ENCODE measurements around the gene MRPL34. TPM values are rescaled to one million over a fixed set of nuclear protein-coding genes. Genes with fewer than 3 reads are reported as not detected.

Gene MRPL34
- total RNA-seq, 1 donor from 2014 or later, result 64.8 TPM

- Mint-ChIP-seq H3K27ac (ENCODE audit: unreplicated experiment) (no peak overlapping the region), H3K27me3 (ENCODE audit: low read depth, unreplicated experiment) (peaks cover 3% of the 10 kb centered on the region), H3K4me1 (ENCODE audit: low read depth, unreplicated experiment) (no peaks in the 10 kb centered on the region), H3K9me3 (ENCODE audit: unreplicated experiment) (no peaks in the 10 kb centered on the region), H3K36me3 (ENCODE audit: low read depth, unreplicated experiment) (peaks cover 4% of the 10 kb centered on the region), H3K4me3 (ENCODE audit: unreplicated experiment) (no peak overlapping the region)
- H3K36me3 ChIP-seq (ENCODE audit: insufficient read depth, low read length), result no peaks in the 10 kb centered on the region
- H3K4me2 ChIP-seq (ENCODE audit: low read length), result no peak overlapping the region
- no peak overlapping the region for H3K9ac ChIP-seq (ENCODE audit: low read length)
- H3K4me3 ChIP-seq (ENCODE audit: insufficient read depth, low read depth, low read length), result no peak overlapping the region
- H2AFZ ChIP-seq (ENCODE audit: low read depth, low read length), result no peak overlapping the region
- H3K4me1 ChIP-seq (ENCODE audit: insufficient read depth, low read length), result no peaks in the 10 kb centered on the region
- H3K27me3 ChIP-seq (ENCODE audit: insufficient read depth, low read length), result no peaks in the 10 kb centered on the region
- H3K79me2 ChIP-seq (ENCODE audit: insufficient read depth, low read length), result no peaks in the 10 kb centered on the region
- H4K20me1 ChIP-seq (ENCODE audit: insufficient read depth, low read length), result no peaks in the 10 kb centered on the region
- no peak overlapping the region for H3K27ac ChIP-seq (ENCODE audit: low read depth, low read length)
- DNase-seq (ENCODE audit: low read depth) (no peak), FAIRE-seq (no peak)
- H3K9me3 ChIP-seq (ENCODE audit: insufficient read depth, low read depth, low read length), result no peaks in the 10 kb centered on the region
- TF ChIP-seq CTCF (IDR thresholded peaks at IDR 0.05; ENCODE audit: insufficient read depth, low read depth, low read length) (no peak), EZH2 (IDR thresholded peaks at IDR 0.05; ENCODE audit: insufficient read depth, low read length) (no peak)
These were observed 20.1 kb upstream of the MRPL34 start for GRCh38 chr19:17285415-17286135.

- Mint-ChIP-seq H3K4me1 (ENCODE audit: low read depth, unreplicated experiment) (no peaks in the 10 kb centered on the region), H3K27ac (ENCODE audit: unreplicated experiment) (no peak overlapping the region), H3K4me3 (ENCODE audit: unreplicated experiment) (no peak overlapping the region), H3K36me3 (ENCODE audit: low read depth, unreplicated experiment) (peaks cover 4% of the 10 kb centered on the region), H3K9me3 (ENCODE audit: unreplicated experiment) (no peaks in the 10 kb centered on the region), H3K27me3 (ENCODE audit: low read depth, unreplicated experiment) (peaks cover 3% of the 10 kb centered on the region)
- no peak overlapping the region for H3K4me3 ChIP-seq (ENCODE audit: insufficient read depth, low read depth, low read length)
- no peaks in the 10 kb centered on the region for H3K9me3 ChIP-seq (ENCODE audit: insufficient read depth, low read depth, low read length)
- no peak for TF ChIP-seq CTCF (IDR thresholded peaks at IDR 0.05; ENCODE audit: insufficient read depth, low read depth, low read length)
- no peak for TF ChIP-seq EZH2 (IDR thresholded peaks at IDR 0.05; ENCODE audit: insufficient read depth, low read length)
- H3K27me3 ChIP-seq (ENCODE audit: insufficient read depth, low read length), result no peaks in the 10 kb centered on the region
- no peak overlapping the region for H3K27ac ChIP-seq (ENCODE audit: low read depth, low read length)
- H4K20me1 ChIP-seq (ENCODE audit: insufficient read depth, low read length), result no peaks in the 10 kb centered on the region
- FAIRE-seq (no peak), DNase-seq (ENCODE audit: low read depth) (no peak)
- H3K36me3 ChIP-seq (ENCODE audit: insufficient read depth, low read length), result no peaks in the 10 kb centered on the region
- H2AFZ ChIP-seq (ENCODE audit: low read depth, low read length), result no peak overlapping the region
- no peaks in the 10 kb centered on the region for H3K4me1 ChIP-seq (ENCODE audit: insufficient read depth, low read length)
- no peaks in the 10 kb centered on the region for H3K79me2 ChIP-seq (ENCODE audit: insufficient read depth, low read length)
- no peak overlapping the region for H3K4me2 ChIP-seq (ENCODE audit: low read length)
- H3K9ac ChIP-seq (ENCODE audit: low read length), result no peak overlapping the region
These were observed 19.4 kb upstream of the MRPL34 start for GRCh38 chr19:17286263-17286662.

GRCh38 chr19:17286752-17287151 is 18.9 kb upstream of the MRPL34 start:
- no peaks in the 10 kb centered on the region for H3K4me1 Mint-ChIP-seq (ENCODE audit: low read depth, unreplicated experiment)
- no peak for FAIRE-seq

More at GRCh38 chr19:17286752-17287151, 18.9 kb upstream of the MRPL34 start:
- DNase-seq (ENCODE audit: low read depth), result no peak
- Histone ChIP-seq H4K20me1 (ENCODE audit: insufficient read depth, low read length) (no peaks in the 10 kb centered on the region), H3K4me2 (ENCODE audit: low read length) (no peak overlapping the region), H3K4me3 (ENCODE audit: insufficient read depth, low read depth, low read length) (no peak overlapping the region), H3K27me3 (ENCODE audit: insufficient read depth, low read length) (no peaks in the 10 kb centered on the region), H3K79me2 (ENCODE audit: insufficient read depth, low read length) (no peaks in the 10 kb centered on the region), H3K4me1 (ENCODE audit: insufficient read depth, low read length) (peaks cover under 1% of the 10 kb centered on the region), H3K9ac (ENCODE audit: low read length) (no peak overlapping the region), H3K27ac (ENCODE audit: low read depth, low read length) (no peak overlapping the region), H3K9me3 (ENCODE audit: insufficient read depth, low read depth, low read length) (no peaks in the 10 kb centered on the region), H2AFZ (ENCODE audit: low read depth, low read length) (no peak overlapping the region), H3K36me3 (ENCODE audit: insufficient read depth, low read length) (no peaks in the 10 kb centered on the region)
- Mint-ChIP-seq H3K36me3 (ENCODE audit: low read depth, unreplicated experiment) (peaks cover 4% of the 10 kb centered on the region), H3K27me3 (ENCODE audit: low read depth, unreplicated experiment) (peaks cover 3% of the 10 kb centered on the region), H3K4me3 (ENCODE audit: unreplicated experiment) (no peak overlapping the region), H3K27ac (ENCODE audit: unreplicated experiment) (no peak overlapping the region), H3K9me3 (ENCODE audit: unreplicated experiment) (no peaks in the 10 kb centered on the region)
- TF ChIP-seq CTCF (IDR thresholded peaks at IDR 0.05; ENCODE audit: insufficient read depth, low read depth, low read length), result no peak
- TF ChIP-seq EZH2 (IDR thresholded peaks at IDR 0.05; ENCODE audit: insufficient read depth, low read length), result no peak
